ENCODE data around the gene DPP10. TPM values are rescaled to one million over a fixed set of nuclear protein-coding genes. Genes with fewer than 3 reads are reported as not detected.
"Not testable (repeated sequence)": the region's sequence is repeated elsewhere in the genome, so short reads cannot be mapped to it uniquely, and the experiment has no call there.

DPP10 gene
- polyA plus RNA-seq, 1 donor, result 17.1 TPM

DNA sequence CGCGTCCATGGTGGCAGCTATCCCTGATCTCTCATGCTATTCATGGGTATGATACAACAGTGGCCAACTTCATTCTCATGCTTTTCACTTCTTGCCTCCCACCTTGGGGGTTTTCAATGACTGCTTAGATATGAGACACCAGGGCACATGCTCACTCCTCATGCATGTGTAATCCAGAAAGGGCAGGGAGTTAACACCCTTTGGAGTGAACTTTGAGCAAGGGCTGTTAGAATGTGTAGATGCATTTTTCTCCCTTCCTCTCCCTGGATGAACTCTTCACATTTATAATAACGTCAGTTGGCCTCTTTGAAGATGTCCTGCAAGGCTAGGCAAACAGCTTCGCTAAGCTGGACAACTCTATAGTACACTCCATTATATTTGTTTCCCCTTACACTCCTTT is 56.7 kb downstream of the DPP10 start:
- DNase-seq, result no peak

DNA sequence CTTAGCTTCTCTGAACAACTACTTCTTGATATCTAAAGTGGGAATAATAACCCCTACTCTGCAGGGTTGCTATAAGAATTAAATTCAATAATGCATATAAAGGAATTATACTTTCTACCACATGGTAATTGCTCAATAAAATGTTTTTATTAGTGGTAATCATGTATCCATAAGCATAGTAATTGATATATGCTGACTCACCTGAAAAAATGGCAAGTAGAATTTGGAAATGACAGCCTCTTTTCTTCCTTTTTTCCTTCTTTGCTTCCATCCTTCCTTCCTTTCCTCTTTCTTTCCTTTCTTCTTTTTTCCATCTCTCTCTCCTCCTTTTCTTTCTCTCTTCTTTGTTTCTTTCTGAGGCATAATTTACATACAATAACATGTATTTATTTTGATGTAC is 65.3 kb downstream of the DPP10 start:
- no peak for DNase-seq

DNA sequence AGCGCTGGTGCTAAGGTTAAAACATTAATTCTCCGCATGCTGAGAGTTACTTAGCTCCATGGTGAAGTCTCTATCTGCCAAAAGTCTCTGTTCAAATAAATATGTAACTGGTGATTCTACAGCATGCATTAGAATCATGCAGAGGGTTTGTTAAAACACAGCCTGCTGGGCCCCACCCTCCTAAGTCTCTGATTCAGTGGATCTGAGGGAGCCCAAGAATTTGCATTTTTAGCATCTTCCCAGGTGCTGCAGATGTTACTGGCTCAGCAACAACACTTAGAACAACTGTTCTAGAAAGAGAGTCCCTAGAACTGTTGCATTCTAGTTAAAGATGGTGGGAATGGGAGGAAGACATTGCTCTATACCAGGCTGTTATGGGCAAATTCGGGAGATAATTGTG is 73.4 kb downstream of the DPP10 start:
- no peak for DNase-seq

DNA sequence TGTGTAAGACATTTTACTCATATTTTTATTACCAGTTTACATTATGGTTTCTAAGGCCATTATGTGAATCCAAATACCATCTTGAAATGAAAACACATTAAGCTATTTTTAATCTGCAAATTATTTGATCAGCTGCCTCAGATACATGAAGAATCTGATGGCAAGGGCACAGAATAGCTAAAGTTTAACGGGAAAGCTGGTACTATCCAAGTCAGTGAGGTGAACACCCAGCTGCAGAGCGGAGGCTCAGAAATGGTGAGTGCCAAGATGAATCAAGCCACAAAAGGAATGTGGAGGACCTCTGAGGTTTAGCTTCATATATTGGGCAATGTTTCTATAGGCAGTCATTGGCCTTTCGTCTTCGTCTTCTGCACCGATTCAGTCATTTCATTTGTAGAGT is 75.1 kb downstream of the DPP10 start:
- DNase-seq, result no peak

DNA sequence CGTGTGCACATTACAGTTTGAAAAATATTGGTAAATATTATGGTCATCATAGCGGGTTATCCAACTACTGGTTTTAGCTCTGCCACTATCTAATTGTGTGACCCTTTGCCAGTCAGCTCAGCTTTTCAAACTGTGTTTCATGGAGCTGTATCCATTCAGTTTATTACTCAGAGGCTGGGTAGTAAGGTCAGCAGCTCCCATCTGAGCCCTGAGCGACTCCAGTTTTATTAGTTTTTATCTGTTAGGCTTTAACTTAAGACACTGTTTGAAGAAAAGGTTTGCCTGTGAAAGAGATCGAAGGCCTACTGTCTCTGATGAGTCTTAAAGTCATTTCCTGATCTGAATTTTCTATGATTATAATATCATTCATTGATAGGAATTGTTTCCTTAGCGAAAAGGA is 76.3 kb downstream of the DPP10 start:
- DNase-seq, result no peak

DNA sequence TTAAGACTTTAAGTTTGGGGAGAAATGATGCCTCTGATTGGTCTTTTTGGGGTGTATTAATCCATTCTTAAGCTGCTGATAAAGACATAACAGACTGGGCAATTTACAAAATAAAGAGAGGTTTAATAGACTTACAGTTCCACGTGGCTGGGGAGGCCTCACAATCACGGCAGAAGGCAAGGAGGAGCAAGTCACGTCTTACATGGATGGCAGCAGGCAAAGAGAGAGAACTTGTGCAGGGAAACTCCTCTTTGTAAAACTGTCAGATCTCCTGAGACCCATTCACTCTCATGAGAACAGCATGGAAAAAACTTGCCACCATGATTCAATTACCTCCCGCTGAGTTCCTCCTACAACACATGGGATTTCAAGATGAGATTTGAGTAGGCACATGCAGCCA is 80.2 kb downstream of the DPP10 start:
- not testable (repeated sequence) for DNase-seq

DNA sequence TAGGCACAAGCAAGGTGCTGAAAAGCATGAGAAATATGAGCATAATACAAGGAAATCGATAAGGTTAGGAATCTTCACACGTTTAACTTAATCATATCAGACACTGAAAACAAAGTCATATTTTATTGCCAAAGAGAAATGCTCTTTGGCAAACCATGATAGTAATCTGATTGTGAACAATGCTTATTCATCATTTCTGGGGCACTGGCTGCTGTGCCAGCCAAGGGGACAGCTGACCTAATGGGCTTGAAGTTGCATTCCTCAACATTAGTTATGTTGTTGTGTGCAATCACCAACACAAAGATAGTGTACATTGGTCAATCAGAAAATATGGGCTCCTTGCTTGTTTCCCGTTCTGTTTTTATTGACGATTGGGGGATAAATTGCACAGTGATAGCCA is 83.5 kb downstream of the DPP10 start:
- DNase-seq, result no peak

DNA sequence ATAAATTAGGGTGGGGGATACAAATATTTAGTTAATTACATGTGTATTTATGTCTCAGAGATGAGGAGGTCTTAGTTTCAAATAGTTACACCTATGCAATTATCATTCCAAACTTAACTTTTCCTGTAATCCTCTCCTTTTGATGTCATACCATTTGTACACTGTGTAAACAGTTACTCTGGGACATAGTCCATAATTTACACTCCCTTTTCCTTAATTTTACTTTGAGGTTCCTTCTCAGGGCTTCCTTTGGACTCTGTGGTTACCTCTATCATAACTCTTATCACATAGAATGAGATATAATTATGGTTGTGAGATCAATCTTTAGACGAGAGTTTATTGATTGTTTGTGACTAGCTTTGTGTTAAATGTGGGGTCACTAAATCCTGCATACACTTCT is 84.4 kb downstream of the DPP10 start:
- no peak for DNase-seq

DNA sequence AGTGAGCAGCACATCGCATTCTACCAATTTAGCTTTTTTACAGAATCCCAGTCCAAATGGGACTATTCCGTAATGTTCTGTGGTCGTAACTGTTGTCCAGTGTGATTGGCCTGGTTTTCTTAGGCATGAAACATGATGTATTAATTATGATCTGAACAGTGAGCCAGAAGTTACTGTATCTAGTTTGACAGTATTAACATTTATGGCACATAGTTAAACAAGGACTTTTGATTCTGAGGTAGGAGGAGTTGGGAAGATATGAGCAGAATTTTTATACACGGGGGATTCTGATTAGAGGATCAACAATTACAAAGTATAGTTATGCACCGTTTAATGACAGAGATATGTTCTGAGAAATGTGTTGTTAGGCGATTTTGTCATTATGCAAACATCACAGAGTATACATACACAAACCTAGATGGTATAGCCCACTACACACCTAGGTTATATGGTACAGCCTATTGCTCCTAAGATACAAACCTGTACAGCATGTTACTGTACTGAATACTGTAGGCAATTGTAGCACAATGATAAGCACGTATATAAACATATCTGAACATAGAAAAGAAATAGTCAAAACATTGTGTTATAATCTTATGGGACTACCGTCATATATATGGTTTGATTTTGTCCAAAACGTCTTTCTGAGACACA is 85.0 kb downstream of the DPP10 start:
- DNase-seq, result no peak

DNA sequence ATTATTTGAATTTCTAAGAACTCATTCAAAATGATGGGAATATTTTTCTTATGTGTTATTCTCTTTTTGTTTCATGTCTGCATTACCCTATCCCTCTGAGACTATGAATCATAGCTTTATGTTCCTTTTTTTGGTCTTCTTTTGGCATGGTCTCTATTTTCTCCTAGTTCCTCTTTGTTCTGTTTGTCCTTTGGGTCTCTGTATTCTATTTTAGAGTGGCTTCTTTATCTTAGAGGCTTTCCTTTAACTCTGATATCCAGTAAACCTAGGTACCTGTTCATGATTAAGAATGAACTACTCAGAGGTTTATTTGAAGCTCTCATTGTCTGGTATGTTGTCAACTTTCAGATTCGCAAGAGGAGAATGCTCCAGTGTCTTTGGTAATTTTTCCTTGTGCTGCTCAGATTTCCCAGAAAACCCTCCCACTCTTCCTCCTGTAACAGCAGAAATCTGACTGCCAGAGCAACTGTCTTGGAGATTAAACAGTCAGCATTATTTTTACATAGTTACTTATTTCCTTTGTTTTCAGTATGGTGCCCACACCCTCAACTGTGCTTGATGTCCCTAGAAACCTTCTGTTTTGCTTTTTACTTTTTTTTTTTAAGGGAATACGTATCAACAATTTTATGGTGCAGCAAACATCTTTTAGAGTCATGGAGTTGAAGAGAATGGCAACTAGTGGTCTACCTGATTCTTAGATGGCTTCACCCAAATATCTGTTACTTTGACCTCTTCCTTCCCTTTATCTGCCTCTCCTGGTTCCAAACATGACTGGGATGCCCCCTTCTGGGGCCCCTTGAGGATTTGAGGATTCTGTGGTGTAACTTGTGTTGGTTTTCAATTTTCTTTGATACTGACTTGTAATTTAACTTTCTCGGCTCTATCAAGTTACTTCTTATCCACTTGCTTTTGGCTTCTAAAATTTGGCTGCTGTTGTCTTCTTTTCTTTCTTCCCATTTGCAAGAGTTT is 92.0 kb downstream of the DPP10 start:
- no peak for DNase-seq

DNA sequence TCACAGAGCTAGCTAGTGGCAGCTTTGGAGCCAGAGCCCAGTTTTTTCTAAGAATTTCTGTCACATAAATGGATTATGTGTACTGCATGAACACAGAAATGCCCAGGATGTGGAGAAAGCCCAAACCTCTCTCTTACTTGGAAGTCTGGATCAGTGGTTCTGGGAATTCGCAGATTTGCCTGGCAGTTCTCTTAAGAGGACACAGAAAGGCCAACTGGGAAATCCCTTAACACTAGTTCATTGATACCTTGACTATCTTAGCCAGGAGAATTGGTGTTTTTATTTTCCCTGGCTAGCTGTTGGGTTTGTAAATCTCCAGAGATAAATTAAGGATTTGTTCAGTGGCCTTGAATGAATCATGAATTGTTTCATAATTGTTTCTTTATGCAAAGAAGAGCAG is 95.3 kb downstream of the DPP10 start:
- no peak for DNase-seq

DNA sequence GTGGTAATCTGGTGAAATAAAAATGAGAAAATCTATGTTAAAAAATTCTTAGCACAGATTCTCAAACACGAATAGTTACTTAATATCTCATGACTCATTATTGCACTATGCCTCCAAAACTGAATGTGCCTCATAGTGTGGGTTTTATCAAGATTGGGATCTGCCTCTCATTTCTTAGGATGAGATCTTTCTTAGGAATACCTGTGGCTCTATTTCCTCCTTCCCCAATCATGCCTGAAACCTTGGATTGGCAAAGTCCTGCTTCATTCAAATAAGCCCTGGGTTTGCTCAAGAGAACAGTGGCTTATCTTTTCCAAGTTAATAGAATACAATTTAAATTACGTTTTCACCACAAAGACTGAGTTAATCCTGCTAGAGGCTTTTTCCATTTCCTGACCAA is 100.3 kb downstream of the DPP10 start:
- DNase-seq, result no peak

DNA sequence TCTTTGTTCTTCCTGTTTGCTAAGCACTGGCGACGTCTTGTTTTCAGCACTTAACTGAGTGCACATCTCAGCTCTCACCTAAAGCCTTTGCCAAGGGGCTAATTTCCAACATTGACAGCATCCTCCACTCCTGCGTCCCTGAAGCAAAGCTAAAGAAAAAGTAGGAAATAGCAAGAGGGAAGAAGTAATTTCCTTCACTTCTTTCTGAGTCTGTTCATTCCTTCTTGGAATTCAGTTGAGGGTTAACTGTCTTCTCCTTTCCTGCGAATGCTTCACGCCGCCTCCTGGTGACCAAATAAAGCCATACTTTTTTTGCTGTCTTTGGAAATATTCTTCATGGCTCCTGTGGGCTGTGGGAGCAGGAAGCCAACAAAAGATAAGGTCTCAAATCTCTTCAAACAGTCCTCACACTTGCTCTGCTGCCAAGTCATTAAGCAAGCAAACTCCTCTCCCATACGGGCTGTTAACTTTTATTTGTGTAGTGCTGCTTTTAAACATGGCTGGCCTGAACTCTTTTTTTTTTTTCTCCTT is 100.9 kb downstream of the DPP10 start:
- DNase-seq, result peak; percentile 63

DNA sequence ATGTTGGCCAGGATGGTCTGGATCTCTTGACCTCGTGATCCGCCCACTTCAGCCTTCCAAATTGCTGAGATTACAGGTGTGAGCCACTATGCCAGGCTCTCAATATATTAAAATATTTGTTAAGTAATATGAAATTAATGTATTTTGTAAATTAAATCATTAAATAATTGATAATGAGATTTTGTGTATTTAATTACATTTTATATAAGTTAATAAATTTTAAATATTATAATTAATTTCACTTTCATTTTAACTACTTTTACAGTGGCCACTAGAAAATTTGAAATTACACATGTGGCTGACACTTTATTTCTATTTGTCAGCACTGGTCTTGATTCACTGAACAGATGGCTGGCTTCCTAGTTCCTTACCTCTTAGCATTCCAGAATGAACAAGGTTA is 102.6 kb downstream of the DPP10 start:
- DNase-seq, result no peak

DNA sequence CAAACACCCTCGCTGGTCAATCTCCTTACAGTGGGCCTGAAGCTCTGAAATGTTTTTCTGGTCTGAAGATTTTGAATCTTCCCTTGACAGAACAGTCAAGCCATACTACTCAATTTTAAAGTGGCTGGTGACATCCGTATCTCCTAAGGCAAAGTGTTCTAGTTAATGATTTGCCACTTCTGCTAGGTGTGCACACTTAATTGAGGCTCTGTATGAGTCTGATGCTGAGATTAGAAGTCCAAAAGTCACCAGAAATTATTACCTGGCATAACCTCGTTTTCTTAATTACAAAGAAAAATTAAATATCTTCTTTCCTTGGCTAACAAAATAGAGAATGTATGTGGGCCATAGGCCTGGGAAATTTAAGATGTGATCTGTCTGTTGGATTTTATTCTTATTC is 104.1 kb downstream of the DPP10 start:
- no peak for DNase-seq

DNA sequence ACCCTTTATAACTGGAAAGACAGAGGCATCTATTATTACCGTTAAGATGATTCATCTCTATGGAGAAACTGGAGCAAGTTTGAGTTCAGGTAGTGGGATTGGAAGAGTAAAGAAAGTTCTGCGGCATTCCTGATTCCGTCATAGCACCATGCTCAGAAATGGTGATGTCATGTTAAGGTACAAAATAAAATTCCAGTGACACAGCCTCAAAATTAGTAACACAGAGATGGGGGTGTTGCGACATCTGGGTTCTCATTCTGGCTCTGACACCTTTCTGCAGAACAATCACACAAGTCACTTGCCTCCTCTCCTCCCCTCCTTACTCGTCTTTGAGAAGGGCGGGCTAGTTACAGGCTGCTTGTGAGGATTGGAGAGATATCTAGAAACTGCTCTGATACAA is 105.7 kb downstream of the DPP10 start:
- DNase-seq, result no peak

DNA sequence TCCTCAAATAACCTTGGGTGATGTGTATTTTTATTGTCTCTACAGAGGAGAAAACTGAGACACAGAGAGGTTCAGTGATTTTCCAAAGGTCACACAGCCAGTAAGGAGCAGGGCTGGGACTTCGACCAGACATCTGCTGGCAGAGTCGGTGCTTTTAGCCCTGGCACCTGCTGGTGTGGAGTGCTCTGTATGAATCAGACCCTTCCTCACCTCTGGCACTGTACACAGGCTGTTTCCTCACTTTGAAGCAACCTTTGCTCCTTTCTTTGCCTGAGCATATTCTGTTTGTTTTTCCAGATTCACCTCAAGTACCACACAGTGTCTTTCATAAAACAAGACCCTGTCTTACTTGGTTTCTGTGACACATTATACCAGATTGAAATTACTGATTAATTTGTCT is 107.9 kb downstream of the DPP10 start:
- no peak for DNase-seq

DNA sequence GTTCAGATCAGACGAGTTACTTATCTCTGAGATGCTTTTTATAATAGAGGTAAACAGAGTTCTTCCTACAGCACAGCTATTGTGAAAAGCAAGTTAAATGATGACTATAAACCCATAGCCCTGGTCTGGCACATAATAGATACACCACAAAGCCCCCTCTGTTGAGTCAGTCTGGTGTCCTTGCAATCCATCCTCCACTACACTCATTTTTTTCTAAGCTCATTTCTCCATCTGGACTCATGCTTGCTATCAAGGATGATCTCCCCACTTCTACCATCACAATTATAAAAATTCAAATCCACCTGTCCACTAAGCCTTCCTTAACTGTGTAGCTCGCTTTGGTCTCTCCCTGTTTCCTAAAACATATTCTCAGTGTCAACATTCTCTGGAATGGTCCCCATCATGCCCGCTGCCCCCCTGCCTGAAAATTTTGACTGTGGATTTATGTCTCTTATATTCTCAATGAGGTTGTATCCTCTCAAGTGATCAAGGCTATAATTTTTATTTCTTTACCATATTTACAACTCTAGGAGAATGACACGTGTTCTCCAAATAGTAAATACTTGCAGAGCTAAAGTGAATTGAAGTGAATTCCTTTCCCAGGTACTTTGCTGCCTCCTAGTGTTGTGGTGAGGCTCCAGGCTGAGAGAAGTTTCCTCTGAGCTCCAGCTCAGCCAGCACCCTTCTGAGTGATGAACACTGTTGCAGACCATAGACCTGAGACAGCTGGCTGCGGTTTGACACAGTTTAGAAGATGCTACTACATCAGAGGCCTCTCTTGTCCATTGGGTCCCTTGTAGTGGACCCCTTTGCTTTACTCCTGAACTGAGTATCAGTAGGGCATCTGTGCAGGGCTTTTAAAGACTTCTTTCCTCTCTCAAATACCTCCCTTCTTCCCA is 108.7 kb downstream of the DPP10 start:
- DNase-seq, result peak; percentile 55

DNA sequence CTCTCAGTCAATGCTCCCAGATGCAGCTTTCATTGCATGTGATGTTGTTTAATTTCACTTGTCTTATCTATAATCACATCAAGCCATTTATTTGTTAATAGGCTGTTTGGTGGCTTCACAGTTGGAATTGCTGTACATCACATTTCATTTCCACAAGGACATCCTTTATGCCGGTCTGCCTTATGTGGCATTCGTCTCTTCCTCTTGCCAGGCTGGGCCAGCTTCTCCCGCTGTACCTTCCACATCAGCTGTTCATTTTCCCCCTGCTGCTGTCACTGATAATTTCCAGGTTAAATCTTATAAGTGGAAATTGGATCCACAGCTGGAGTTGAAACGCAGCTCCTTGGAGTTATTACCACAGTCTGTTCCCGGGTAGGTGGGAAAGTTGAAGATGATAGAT is 110.6 kb downstream of the DPP10 start:
- no peak for DNase-seq

DNA sequence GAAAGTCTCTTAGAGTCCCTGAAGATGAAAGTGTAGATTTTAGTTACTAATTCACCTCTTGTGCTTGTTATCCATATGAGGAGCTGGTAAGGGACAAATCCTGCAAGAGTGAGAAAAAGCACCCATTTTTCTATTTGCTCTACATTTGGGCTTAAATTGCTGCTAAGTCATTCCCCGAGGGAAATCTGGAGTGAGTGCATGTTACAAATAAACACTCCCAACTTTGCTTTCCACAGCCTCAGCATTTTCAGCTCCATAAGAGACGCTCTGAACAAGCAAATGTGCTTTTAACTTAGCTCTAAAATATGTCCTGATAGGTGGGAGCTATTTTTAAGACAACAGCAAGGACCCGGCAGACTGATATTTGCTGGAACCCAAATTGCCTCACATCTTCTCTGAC is 126.7 kb downstream of the DPP10 start:
- DNase-seq, result no peak

DNA sequence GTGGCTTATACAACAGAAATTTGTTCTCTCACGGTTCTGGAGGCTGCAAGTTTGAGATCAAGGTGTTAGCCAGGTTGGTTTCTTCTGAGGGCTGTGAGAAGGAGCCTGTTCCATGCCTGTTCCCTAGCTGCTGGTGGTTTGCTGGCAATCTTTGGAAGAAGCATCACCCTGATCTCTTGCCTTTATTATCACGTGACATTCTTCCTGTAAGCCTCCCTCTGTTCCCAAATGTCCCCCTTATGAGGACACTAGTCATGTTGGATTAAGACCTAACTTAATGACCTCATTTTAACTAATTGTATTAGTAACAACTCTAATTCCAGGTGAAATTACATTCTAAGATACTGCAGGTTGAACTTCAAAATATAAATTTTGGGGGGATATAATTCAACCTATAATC is 135.2 kb downstream of the DPP10 start:
- DNase-seq, result no peak

DNA sequence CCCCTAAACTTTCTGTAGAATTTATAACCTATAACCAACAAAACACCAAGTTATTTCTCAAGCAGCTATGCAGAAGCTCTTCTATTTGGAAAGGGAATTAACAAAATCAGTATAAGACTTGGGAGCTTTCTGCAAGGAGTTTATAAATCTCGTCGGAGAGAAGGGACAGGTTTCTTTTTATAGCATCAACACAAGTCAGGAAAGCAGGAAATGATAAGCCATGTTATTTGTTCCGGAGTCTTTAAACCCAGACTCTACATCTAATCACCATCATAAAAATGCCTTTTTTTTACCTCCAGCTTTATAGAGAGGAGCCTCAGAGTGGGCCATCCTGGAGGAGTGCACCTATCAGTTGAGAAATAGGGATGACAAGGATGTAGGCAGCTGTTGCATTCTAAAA is 137.1 kb downstream of the DPP10 start:
- no peak for DNase-seq
